Spleen (tissue), 7 donors: ENCODE results near the gene NRN1.

Source experiments
- POLR2A ChIP-seq, 3 donors: fragments of 450-650 bp; IDR thresholded peaks; one replicate each; pipeline ENCODE4 v1.5.1; 2017; ENCODE audit warnings: antibody characterized with exemption in 3 of 3, mild to moderate bottlenecking in 1 of 3
- POLR2AphosphoS5 ChIP-seq, 3 donors: sonication (generic); formaldehyde crosslinking; IDR thresholded peaks; one replicate each; pipeline ENCODE4 v1.5.1; 2017; ENCODE audit warnings: antibody characterized with exemption in 3 of 3
- TF ChIP-seq, protein P1 (sequence below), 11 experiments: fragments of 200-600 bp in 7 of 11; fragments of 450-650 bp in 4 of 11; sonication (generic) in 4 of 11; IDR thresholded peaks in 8 of 11; conservative IDR thresholded peaks in 3 of 11; 1 replicate in 7 of 11; 2 replicates in 4 of 11; pipeline versions ENCODE4 v1.4.0 to v1.8.0; 2016 to 2021; ENCODE audit warnings: antibody characterized with exemption in 11 of 11, inconsistent platforms in 4 of 11, mild to moderate bottlenecking in 1 of 11
- donor health status: DM: no; HTN: no; CAD: no; lungs with moderate emphysema.
- donor health status: DM: no; HTN: no; CAD: no.
- donor health status: DM: no; HTN: no; CAD: no.

DNA sequence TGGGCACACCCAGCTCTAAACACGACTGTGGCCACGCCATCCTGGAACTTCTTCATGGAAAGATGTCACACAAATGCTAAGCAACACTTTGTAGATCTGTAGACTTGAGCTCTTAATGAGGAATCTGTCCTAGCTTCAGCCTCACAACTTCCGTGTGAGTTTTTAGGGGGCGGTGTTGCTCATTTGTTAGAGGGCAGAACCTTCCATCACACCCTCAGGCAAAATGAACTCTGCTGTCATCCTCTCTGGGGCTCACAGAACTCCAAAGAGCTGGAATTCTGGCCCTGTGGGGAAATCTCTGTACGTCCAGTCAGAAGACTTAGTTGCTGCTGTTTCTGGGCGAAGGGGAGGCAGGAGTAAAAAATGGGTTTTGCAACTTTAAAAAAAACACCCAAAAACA, 49.8 kb downstream of the NRN1 start:
- TF ChIP-seq, protein P1, sequence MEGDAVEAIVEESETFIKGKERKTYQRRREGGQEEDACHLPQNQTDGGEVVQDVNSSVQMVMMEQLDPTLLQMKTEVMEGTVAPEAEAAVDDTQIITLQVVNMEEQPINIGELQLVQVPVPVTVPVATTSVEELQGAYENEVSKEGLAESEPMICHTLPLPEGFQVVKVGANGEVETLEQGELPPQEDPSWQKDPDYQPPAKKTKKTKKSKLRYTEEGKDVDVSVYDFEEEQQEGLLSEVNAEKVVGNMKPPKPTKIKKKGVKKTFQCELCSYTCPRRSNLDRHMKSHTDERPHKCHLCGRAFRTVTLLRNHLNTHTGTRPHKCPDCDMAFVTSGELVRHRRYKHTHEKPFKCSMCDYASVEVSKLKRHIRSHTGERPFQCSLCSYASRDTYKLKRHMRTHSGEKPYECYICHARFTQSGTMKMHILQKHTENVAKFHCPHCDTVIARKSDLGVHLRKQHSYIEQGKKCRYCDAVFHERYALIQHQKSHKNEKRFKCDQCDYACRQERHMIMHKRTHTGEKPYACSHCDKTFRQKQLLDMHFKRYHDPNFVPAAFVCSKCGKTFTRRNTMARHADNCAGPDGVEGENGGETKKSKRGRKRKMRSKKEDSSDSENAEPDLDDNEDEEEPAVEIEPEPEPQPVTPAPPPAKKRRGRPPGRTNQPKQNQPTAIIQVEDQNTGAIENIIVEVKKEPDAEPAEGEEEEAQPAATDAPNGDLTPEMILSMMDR (IDR thresholded peaks at IDR 0.05 in 8 of 11, conservative IDR thresholded peaks at IDR 0.05 in 3 of 11): no peak
- no peak for TF ChIP-seq POLR2A (IDR thresholded peaks at IDR 0.05)
- no peak for TF ChIP-seq POLR2AphosphoS5 (IDR thresholded peaks at IDR 0.05)
